Skin of body (tissue), 2 donors: Measurements from ENCODE around the gene RPLP2. TPM values are rescaled to one million over a fixed set of nuclear protein-coding genes. Genes with fewer than 3 reads are reported as not detected.
A peak's percentile ranks its signal among the peaks of the same experiment; 100 is the strongest.

Source experiments
- DNase-seq: peaks from one replicate; lab custom pipeline; 2025; lab: John Stamatoyannopoulos, UW
- total RNA-seq: library from RNA; depleted of rRNA; stranded (reverse); fragments of >200 nt; gene quantifications from one replicate; pipeline ENCODE4 v1.2.3, GENCODE V29; 2014

Gene RPLP2
- total RNA-seq, 1 donor from 2014 or later, result 391 TPM

DNA sequence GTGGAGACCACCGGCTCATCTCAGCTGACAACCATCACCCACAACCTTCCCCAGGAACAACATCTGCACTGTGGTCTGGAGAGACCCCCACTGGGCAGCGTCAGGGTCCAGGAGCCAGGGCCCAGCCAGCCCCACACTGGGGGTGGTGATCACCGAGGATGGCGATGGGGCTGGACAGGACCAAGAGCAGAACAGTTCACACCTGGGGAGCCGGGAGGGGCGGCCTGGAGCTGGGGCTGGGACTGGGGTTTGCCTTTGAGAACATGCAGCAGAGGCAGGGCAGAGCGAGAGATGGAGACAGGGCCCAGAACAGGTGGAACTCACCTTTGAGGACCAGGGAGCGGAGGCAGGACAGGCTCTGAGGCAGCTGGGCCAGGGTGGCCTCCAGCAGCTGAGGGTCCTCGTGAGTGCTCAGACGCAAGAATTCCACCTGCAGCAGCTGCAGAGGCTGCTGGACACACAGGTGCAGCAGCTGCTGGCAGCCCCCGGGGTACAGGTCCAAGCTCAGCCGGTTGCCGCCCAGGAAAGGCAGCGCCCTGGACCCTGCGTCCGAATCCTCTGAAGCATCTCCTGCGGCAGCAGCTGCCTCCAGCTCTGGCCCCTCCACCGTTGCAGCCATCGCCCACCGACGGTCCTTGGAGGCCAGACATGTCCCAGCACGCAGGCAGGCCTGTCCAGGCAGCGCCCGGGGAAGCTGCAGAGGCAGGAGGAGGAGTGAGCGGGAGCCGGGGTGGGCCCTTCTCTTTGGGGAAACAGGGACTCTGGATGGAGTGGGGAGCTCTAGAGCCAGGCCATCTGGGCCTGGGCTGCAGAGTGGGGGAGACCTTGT is 5.8 kb upstream of the RPLP2 start:
- no peak for DNase-seq

DNA sequence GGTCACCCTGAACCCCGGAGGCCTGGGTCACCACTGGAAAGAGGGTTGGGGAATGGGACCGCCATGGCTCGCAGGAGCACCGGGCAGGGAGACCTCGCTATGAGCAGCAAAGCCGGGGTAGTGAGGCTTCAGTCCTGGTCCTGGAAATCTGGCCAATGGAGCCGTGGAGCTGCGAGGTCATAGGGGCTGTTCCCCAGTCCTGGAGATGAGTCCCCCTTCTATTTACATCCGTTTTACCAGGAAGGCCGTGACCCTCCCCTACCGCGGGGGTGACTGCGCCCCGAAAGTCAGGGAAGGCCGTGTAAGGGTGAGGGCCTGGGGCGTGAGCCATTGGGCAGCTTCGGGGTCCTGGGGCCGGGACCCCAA is 5.2 kb upstream of the RPLP2 start:
- no peak for DNase-seq

- DNase-seq, result no peak
Observed at GRCh38 chr11:808427-809286, 1.1 kb upstream of the RPLP2 start.

- DNase-seq, result no peak
Observed at GRCh38 chr11:810040-810567, 337 bp downstream of the RPLP2 start.

GRCh38 chr11:811446-812245 is 1.9 kb downstream of the RPLP2 start:
- DNase-seq, result no peak

GRCh38 chr11:812390-812789 is 2.6 kb downstream of the RPLP2 start:
- DNase-seq, result no peak

- DNase-seq, result no peak
Observed at GRCh38 chr11:813072-813455, 3.3 kb downstream of the RPLP2 start.

- no peak for DNase-seq
Observed at GRCh38 chr11:813456-814096, 3.8 kb downstream of the RPLP2 start.

GRCh38 chr11:815675-816432 is 6.1 kb downstream of the RPLP2 start:
- DNase-seq, result no peak

DNA sequence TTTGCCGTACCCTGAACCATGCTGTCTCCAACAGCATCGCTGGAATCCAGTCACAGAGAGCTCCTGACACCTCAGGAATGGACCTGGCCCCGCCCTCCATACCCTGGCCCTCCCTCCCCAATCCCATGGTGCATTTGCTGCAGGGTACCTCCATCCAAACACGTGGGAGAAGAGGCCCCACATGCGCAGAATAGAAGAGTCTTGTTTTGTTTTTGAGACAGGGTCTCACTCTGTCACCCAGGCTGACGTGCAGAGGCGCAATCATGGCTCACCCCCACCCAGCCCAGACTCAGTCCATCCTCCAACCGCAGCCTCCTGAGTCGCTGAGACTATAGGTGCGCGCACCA is 6.6 kb downstream of the RPLP2 start:
- DNase-seq, result no peak

GRCh38 chr11:818396-819128 is 8.8 kb downstream of the RPLP2 start, which contains the start of gene PNPLA2:
TSS of gene PNPLA2 (plus strand) at chr11:818914. CDS start at chr11:819719, 805 bp downstream.
- DNase-seq, result no peak

DNA sequence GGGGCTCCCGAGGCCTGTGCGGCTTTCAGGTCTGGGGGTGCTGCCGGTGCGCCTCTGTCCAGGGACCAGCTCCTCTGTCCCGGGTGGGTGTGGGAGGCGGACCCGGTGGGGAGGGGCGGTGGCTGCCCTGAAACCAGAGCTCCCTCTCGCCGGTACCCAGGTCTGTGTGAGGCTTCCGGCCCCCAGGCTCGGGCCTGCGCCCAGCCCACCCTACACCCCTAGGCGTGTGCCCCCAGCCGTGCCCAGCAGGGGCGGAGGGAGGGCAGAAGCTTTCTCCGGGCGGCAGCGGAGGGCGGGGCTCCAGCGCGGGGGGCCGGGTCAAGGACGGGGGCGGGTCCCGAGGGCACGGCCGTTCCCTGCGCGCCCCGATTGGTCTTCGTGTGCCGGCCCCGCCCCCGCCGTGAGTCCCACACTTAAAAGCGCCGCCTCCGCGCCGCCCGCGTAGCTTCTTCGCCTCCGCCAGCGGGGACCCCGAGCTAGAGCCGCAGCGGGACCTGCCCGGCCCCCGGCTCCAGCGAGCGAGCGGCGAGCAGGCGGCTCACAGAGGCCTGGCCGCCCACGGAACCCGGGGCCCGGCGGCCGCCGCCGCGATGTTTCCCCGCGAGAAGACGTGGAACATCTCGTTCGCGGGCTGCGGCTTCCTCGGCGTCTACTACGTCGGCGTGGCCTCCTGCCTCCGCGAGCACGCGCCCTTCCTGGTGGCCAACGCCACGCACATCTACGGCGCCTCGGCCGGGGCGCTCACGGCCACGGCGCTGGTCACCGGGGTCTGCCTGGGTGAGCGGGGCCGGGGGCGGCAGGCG is 9.6 kb downstream of the RPLP2 start:
- DNase-seq, result peak; percentile 67

DNA sequence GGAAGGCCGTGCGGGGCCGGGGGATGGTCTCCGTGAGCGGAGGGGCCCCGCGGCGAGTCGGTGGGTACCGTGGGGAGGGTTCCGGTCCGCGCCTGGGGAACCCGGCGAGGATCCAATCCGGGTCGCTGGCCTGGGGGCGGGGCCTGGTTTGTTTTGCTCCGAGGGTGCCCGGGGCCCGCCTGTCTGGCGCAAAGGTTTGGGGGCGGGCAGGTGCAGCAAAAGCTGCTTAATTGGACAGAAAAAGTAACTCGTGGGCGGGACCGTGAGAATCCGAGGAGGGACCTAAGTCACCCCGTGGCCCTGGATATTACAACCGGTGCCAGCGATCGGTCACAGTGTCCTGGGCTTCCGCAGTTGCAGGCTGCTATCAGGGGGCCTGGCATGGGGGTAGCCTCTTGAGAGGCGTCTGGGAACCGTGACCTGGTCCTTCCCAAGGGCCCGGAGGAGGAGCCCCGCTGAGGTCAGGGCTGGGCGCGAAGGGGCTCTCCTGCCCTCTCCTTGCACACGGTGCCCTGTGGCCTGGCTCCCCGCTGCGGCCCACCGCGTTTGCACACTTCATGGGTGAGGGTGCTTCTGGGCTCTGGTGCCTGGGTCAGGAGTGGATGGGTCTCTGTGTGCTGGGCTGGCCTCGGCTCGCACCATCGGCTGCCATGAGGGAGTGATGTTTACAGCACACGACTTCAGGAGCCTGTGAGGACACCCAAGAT is 10.3 kb downstream of the RPLP2 start:
- DNase-seq, result no peak

GRCh38 chr11:820655-821511 is 11.1 kb downstream of the RPLP2 start:
- no peak for DNase-seq

DNA sequence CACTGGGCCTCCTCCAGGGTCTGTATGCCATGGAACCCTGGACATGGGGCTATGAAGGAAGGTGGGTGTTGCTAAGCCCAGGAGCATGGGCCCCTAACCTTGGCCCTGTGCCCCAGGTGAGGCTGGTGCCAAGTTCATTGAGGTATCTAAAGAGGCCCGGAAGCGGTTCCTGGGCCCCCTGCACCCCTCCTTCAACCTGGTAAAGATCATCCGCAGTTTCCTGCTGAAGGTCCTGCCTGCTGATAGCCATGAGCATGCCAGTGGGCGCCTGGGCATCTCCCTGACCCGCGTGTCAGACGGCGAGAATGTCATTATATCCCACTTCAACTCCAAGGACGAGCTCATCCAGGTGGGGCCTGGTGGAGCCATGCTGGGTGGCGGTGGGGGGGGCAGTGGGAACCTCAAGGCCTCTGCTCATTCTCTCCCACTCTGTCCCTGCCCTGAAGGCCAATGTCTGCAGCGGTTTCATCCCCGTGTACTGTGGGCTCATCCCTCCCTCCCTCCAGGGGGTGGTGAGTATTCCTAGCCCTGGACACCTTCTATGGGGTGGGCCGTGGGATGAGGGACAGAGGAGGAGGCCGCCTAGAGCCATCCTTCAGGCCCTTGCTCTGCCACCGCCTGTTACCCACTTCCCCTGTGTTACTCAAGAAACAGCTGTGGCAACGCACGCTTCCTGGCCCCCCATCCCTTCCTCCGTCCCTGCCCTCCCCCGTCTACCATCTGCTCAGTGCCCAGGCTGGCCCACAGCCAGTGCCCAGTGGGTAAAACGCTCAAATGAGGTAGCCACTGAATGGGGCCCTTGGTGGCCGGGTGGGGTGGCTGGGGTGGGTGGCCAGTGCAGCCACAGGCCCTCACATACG is 12.0 kb downstream of the RPLP2 start:
- no peak for DNase-seq
